NCI-H69 (cell line): Measurements from ENCODE around the gene GMDS.
A peak's percentile ranks its signal among the peaks of the same experiment; 100 is the strongest.

ENCODE experiments used
- DNase-seq: peaks from one replicate; lab custom pipeline; 2025; lab: John Stamatoyannopoulos, UW

GMDS gene

GRCh38 chr6:2205396-2205795, 40.0 kb downstream of the GMDS start:
- no peak for DNase-seq

GRCh38 chr6:2204272-2204671, 41.1 kb downstream of the GMDS start:
- no peak for DNase-seq

- DNase-seq = no peak
Observed at GRCh38 chr6:2203264-2203663, 42.1 kb downstream of the GMDS start.

- DNase-seq = no peak
Observed at GRCh38 chr6:2197984-2198383, 47.4 kb downstream of the GMDS start.

- DNase-seq = no peak
Observed at GRCh38 chr6:2197177-2197671, 48.2 kb downstream of the GMDS start.

GRCh38 chr6:2196079-2196679, 49.2 kb downstream of the GMDS start:
- DNase-seq = peak; percentile 88

- DNase-seq = peak; percentile 21
Observed at GRCh38 chr6:2194643-2195042, 50.8 kb downstream of the GMDS start.

GRCh38 chr6:2193931-2194330, 51.5 kb downstream of the GMDS start:
- DNase-seq = no peak

- no peak for DNase-seq
Observed at GRCh38 chr6:2192976-2193375, 52.4 kb downstream of the GMDS start.

GRCh38 chr6:2191390-2191740, 54.0 kb downstream of the GMDS start:
- DNase-seq = no peak

- DNase-seq = no peak
Observed at GRCh38 chr6:2190661-2191389, 54.6 kb downstream of the GMDS start.

- DNase-seq = no peak
Observed at GRCh38 chr6:2188856-2189384, 56.5 kb downstream of the GMDS start.

- DNase-seq = no peak
Observed at GRCh38 chr6:2188397-2188796, 57.0 kb downstream of the GMDS start.

- no peak for DNase-seq
Observed at GRCh38 chr6:2187826-2188225, 57.6 kb downstream of the GMDS start.

- no peak for DNase-seq
Observed at GRCh38 chr6:2186516-2186915, 58.9 kb downstream of the GMDS start.

- peak; percentile 24 for DNase-seq
Observed at GRCh38 chr6:2185466-2185865, 59.9 kb downstream of the GMDS start.

GRCh38 chr6:2184700-2185455, 60.5 kb downstream of the GMDS start:
- no peak for DNase-seq

- no peak for DNase-seq
Observed at GRCh38 chr6:2183752-2184151, 61.7 kb downstream of the GMDS start.

GRCh38 chr6:2183246-2183645, 62.2 kb downstream of the GMDS start:
- no peak for DNase-seq

- DNase-seq = no peak
Observed at GRCh38 chr6:2182251-2182650, 63.2 kb downstream of the GMDS start.

GRCh38 chr6:2181567-2181966, 63.8 kb downstream of the GMDS start:
- DNase-seq = no peak

GRCh38 chr6:2179950-2180349, 65.5 kb downstream of the GMDS start:
- no peak for DNase-seq

GRCh38 chr6:2179241-2179640, 66.2 kb downstream of the GMDS start:
- DNase-seq = no peak
